Tibial nerve (tissue), 4 donors: Measurements from ENCODE around the gene GABARAPL2. TPM values are rescaled to one million over a fixed set of nuclear protein-coding genes. Genes with fewer than 3 reads are reported as not detected.

Experiments
- DNase-seq, 2 donors: peaks; one replicate each; pipeline ENCODE4 v3.0.0-alpha.2; 2019; ENCODE audit warnings: low spot score in 2 of 2
- H3K27ac ChIP-seq, 4 donors: fragments of 200-600 bp; sonication (generic) in 3 of 4; one replicate each; pipeline ENCODE4 v1.5.1; 2017 to 2019; ENCODE audit warnings: mild to moderate bottlenecking in 1 of 4
- H3K27me3 ChIP-seq, 2 donors: fragments of 200-600 bp; sonication (generic) in 1 of 2; one replicate each; pipeline versions ENCODE4 v1.5.1 to v1.6.0; 2017 to 2019
- H3K36me3 ChIP-seq, 3 donors: fragments of 200-600 bp; sonication (generic); one replicate each; pipeline ENCODE4 v1.5.1; 2018 to 2019
- H3K4me1 ChIP-seq, 4 donors: fragments of 200-600 bp; sonication (generic) in 3 of 4; one replicate each; pipeline ENCODE4 v1.5.1; 2017 to 2019
- H3K4me3 ChIP-seq, 4 donors: fragments of 200-600 bp; sonication (generic) in 3 of 4; one replicate each; pipeline ENCODE4 v1.5.1; 2017 to 2019; ENCODE audit warnings: mild to moderate bottlenecking in 1 of 4, moderate library complexity in 1 of 4
- H3K9me3 ChIP-seq, 4 donors: fragments of 200-600 bp; sonication (generic) in 3 of 4; one replicate each; pipeline ENCODE4 v1.5.1; 2017 to 2019
- CTCF ChIP-seq, 5 experiments: fragments of 200-600 bp in 3 of 5; fragments of 450-650 bp in 2 of 5; sonication (generic) in 3 of 5; IDR thresholded peaks; one replicate each; pipeline ENCODE4 v1.5.1; 2016 to 2019; ENCODE audit warnings: antibody characterized with exemption in 5 of 5, mild to moderate bottlenecking in 3 of 5, moderate library complexity in 2 of 5
- EP300 ChIP-seq, 2 donors: sonication (generic); formaldehyde crosslinking; IDR thresholded peaks; one replicate each; pipeline ENCODE4 v1.6.1; 2017; ENCODE audit warnings: antibody characterized with exemption in 2 of 2, mild to moderate bottlenecking in 1 of 2
- POLR2A ChIP-seq, 2 donors: fragments of 450-650 bp; IDR thresholded peaks; one replicate each; pipeline ENCODE4 v1.6.1; 2017; ENCODE audit warnings: antibody characterized with exemption in 2 of 2, mild to moderate bottlenecking in 2 of 2, moderate library complexity in 2 of 2
- WGBS, 2 donors: methylation state at CpG; one replicate each; pipeline ENCODE4 v1.1.5; 2018; 5-methylcytosine and 5-hydroxymethylcytosine counted together
- total RNA-seq, 4 donors: library from RNA; depleted of rRNA; stranded (reverse); fragments of >200 nt; gene quantifications; one replicate each; pipeline ENCODE4 v1.1.0, GENCODE V29; 2016

GABARAPL2 gene
- total RNA-seq, 4 donors from 2014 or later = 93.1 to 135 (median 104) TPM

DNA sequence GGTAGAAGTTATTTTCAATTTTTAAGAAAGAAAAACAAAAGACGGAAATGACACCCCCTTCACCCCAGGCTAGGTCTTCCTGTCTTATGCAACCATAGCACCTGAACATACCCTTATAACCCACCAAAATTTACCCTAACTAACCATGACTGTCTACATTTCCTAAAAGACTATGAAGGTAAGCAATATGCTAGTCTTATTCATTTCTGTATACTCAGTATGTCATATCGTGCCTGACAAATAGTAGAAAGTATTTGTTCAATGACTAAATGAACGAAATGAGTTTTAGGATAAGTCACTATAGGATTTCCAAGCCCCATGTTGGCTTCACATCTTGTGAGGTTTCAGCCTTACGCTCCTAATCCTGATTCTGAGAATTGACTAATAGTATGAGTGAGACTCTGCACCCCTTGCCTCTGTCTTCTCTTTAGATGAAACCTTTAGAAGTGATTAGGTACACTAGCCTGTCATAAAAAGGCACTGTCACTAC lies 50.4 kb downstream of the GABARAPL2 start:
- peaks cover 0 to 85% (median 18%) of the 10 kb centered on the region in 3 donors for H3K36me3 ChIP-seq
- no peaks in the 10 kb centered on the region for H3K9me3 ChIP-seq
- WGBS, 2 donors = 93 to 94% methylated on average over 4 of the region's 4 CpGs
- no peak overlapping the region for H3K4me3 ChIP-seq
- H3K27ac ChIP-seq = no peak overlapping the region
- peaks cover 0 to 15% (median 5%) of the 10 kb centered on the region in 4 donors for H3K4me1 ChIP-seq
- H3K27me3 ChIP-seq = no peaks in the 10 kb centered on the region
- TF ChIP-seq POLR2A (IDR thresholded peaks at IDR 0.05) (no peak), EP300 (IDR thresholded peaks at IDR 0.05) (no peak), CTCF (IDR thresholded peaks at IDR 0.05) (no peak)
- no peak for DNase-seq

GRCh38 chr16:75617121-75617520 lies 50.9 kb downstream of the GABARAPL2 start:
- TF ChIP-seq EP300 (IDR thresholded peaks at IDR 0.05) (no peak), POLR2A (IDR thresholded peaks at IDR 0.05) (no peak), CTCF (IDR thresholded peaks at IDR 0.05) (no peak)
- Histone ChIP-seq H3K27me3 (no peaks in the 10 kb centered on the region), H3K27ac (no peak overlapping the region), H3K4me3 (no peak overlapping the region), H3K9me3 (no peaks in the 10 kb centered on the region), H3K36me3 (peaks cover 0 to 80% (median 13%) of the 10 kb centered on the region in 3 donors), H3K4me1 (peaks cover 0 to 21% (median 11%) of the 10 kb centered on the region in 4 donors)
- WGBS, 2 donors = 91 to 95% methylated on average over 3 of the region's 3 CpGs
- no peak for DNase-seq

- 92 to 95% methylated on average over 2 of the region's 2 CpGs for whole genome bisulfite sequencing, 2 donors
These were observed 52.6 kb downstream of the GABARAPL2 start for GRCh38 chr16:75618780-75619179.

DNA sequence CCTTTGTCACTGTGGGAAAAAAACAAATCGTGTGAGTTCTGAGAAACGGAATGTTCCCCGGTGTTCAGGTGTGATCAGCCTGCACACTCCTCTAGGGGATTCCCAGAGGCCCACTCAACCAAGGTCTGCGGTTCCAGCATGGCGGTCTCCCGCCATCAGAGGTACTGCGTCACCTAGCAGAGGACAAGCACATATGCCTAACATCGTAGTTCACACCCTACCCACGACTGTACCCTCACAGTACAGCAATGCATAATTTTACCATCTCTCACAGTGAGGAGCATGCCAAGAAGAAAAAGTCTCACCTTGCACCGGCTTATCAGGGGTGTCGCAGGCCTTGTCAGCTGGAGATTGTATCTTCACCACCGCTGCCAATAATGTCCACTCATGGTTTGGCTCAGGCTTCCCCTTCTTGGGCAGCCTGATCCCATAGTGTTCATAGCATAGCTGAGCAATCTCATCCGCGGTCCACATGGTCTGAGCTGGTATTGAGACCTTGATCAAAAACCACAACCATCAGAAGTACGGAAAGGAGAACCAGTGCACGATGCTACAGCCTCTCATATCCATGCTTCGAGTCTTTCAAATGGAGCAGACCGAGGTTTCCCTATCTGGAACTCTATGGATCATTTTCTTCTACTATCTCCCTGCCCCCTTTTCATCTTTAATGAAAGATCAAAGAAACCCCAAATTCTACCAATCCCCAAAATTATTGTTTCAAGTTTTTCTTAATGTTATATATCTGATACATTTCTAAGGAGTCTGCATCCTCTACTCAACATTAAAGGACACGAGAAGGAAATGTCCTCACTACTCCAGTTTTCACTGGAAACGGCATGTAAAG lies 54.4 kb downstream of the GABARAPL2 start:
- 90 to 91% methylated on average over 20 of the region's 20 CpGs for WGBS, 2 donors
- H3K36me3 ChIP-seq = peaks cover 0 to 53% (median 7%) of the 10 kb centered on the region in 3 donors
- DNase-seq = no peak

More at GRCh38 chr16:75618780-75619179, 52.6 kb downstream of the GABARAPL2 start:
- Histone ChIP-seq H3K9me3 (no peaks in the 10 kb centered on the region), H3K4me1 (peaks cover 0 to 26% (median 14%) of the 10 kb centered on the region in 4 donors), H3K27ac (no peak overlapping the region), H3K27me3 (no peaks in the 10 kb centered on the region), H3K4me3 (no peak overlapping the region), H3K36me3 (peaks cover 0 to 63% (median 7%) of the 10 kb centered on the region in 3 donors)
- no peak for DNase-seq
- no peak for TF ChIP-seq CTCF (IDR thresholded peaks at IDR 0.05)
- no peak for TF ChIP-seq POLR2A (IDR thresholded peaks at IDR 0.05)
- no peak for TF ChIP-seq EP300 (IDR thresholded peaks at IDR 0.05)

More for the DNA sequence above, 54.4 kb downstream of the GABARAPL2 start:
- TF ChIP-seq EP300 (IDR thresholded peaks at IDR 0.05) (no peak), POLR2A (IDR thresholded peaks at IDR 0.05) (no peak), CTCF (IDR thresholded peaks at IDR 0.05) (no peak)
- H3K4me1 ChIP-seq = peaks cover 0 to 26% (median 14%) of the 10 kb centered on the region in 4 donors
- H3K4me3 ChIP-seq = no peak overlapping the region
- H3K27me3 ChIP-seq = no peaks in the 10 kb centered on the region
- no peak overlapping the region for H3K27ac ChIP-seq
- H3K9me3 ChIP-seq = no peaks in the 10 kb centered on the region
